OCI-LY7 (cell line): ENCODE results near the gene PDE11A. TPM values are rescaled to one million over a fixed set of nuclear protein-coding genes. Genes with fewer than 3 reads are reported as not detected.

ENCODE experiments used
- BruUV-seq: library from RNA; stranded (reverse); fragments of 400-500 nt; replicated peaks from 2 replicates; lab custom pipeline; 2021; lab: Mats Ljungman, UMichigan
- CTCF ChIA-PET: fragments of 300-600 bp; sonication (Branson Sonifier 250); formaldehyde crosslinking; loops from one replicate; lab custom pipeline; 2022; ENCODE audit warnings: antibody characterized with exemption; ENCODE audit not compliant: unreplicated experiment; lab: Charles Lee
- POLR2A ChIA-PET: fragments of 300-600 bp; sonication (Branson Sonifier 250); formaldehyde crosslinking; loops from one replicate; lab custom pipeline; 2022; ENCODE audit warnings: antibody characterized with exemption; lab: Charles Lee
- DNase-seq: peaks from one replicate; pipeline ENCODE4 v3.0.0-alpha.2; 2015; ENCODE audit warnings: low spot score
- H2AFZ ChIP-seq: fragments of 200-600 bp; sonication (generic), shearing (Covaris generic); 2 replicates; pipeline ENCODE4 v1.6.1; 2014; ENCODE audit warnings: mild to moderate bottlenecking, antibody characterized with exemption, low read length, moderate library complexity
- H3K27ac ChIP-seq: fragments of 200-600 bp; sonication (generic); 2 replicates; pipeline ENCODE4 v1.5.1; 2014; ENCODE audit warnings: mixed run types, low read depth, mild to moderate bottlenecking, moderate library complexity, low read length, inconsistent platforms; ENCODE audit not compliant: poor library complexity, severe bottlenecking
- H3K36me3 ChIP-seq: fragments of 200-600 bp; sonication (generic); 2 replicates; pipeline ENCODE4 v1.6.1; 2014; ENCODE audit warnings: mild to moderate bottlenecking, antibody characterized with exemption, low read length, moderate library complexity, mixed read lengths; ENCODE audit not compliant: insufficient read depth
- H3K4me1 ChIP-seq: fragments of 200-600 bp; sonication (generic); 2 replicates; pipeline ENCODE4 v1.5.1; 2014; ENCODE audit warnings: mild to moderate bottlenecking, low read length; ENCODE audit not compliant: insufficient read depth, poor library complexity, severe bottlenecking
- H3K4me2 ChIP-seq: fragments of 200-600 bp; sonication (generic); 2 replicates; pipeline ENCODE4 v1.6.1; 2014; ENCODE audit warnings: mild to moderate bottlenecking, low read length
- H3K4me3 ChIP-seq: fragments of 200-600 bp; sonication (generic); 2 replicates; pipeline ENCODE4 v1.5.1; 2014; ENCODE audit warnings: mild to moderate bottlenecking, low read depth, low read length; ENCODE audit not compliant: poor library complexity, severe bottlenecking
- H3K79me2 ChIP-seq: fragments of 200-600 bp; sonication (generic); 2 replicates; pipeline ENCODE4 v1.6.1; 2016; ENCODE audit warnings: low read depth, mild to moderate bottlenecking, low read length, moderate library complexity, mixed read lengths; ENCODE audit not compliant: insufficient read depth
- H3K9me2 ChIP-seq: fragments of 200-600 bp; sonication (generic); 2 replicates; pipeline ENCODE4 v1.6.1; 2016; ENCODE audit warnings: mild to moderate bottlenecking, low read length, mixed read lengths; ENCODE audit not compliant: insufficient read depth
- H3K9me3 ChIP-seq: fragments of 200-600 bp; sonication (generic); 2 replicates; pipeline ENCODE4 v1.6.1; 2014; ENCODE audit warnings: mild to moderate bottlenecking, mixed run types, low read length, mixed read lengths
- H4K20me1 ChIP-seq: fragments of 200-600 bp; sonication (generic); 2 replicates; pipeline ENCODE4 v1.6.1; 2014; ENCODE audit warnings: mild to moderate bottlenecking, antibody characterized with exemption, low read length, moderate library complexity, mixed read lengths; ENCODE audit not compliant: insufficient read depth
- CTCF ChIP-seq: fragments of 200-600 bp; sonication (generic); conservative IDR thresholded peaks from 2 replicates; pipeline ENCODE4 v1.5.1; 2014; ENCODE audit warnings: mild to moderate bottlenecking, antibody characterized with exemption, low read length, moderate library complexity, mixed read lengths
- EZH2phosphoT487 ChIP-seq: fragments of 200-600 bp; sonication (generic); IDR thresholded peaks from 2 replicates; pipeline ENCODE4 v1.6.1; 2018; ENCODE audit warnings: low read depth, borderline replicate concordance, mild to moderate bottlenecking, mixed run types, antibody characterized with exemption, low read length, moderate library complexity, mixed read lengths
- intact Hi-C: fragments of 100-400 bp; cut with micrococcal nuclease; formaldehyde crosslinking; loops from one replicate; pipeline ENCODE4 v1.10.0; 2022; ENCODE audit not compliant: unreplicated experiment
- total RNA-seq, 2 experiments: library from RNA; depleted of rRNA in 1 of 2; stranded (reverse); fragments of >200 nt in 1 of 2; shearing (Covaris generic) in 1 of 2; gene quantifications; 2 replicates each; pipeline ENCODE4 v1.2.3, GENCODE V29; 2014 to 2022

PDE11A gene
- total RNA-seq, 2 experiments from 2014 or later = 0.03 TPM; not detected in 1

GRCh38 chr2:178101321-178102079 lies 28.9 kb upstream of the PDE11A start:
- no peaks in the 10 kb centered on the region for H3K79me2 ChIP-seq
- no peaks in the 10 kb centered on the region for H3K4me1 ChIP-seq
- H3K36me3 ChIP-seq = no peaks in the 10 kb centered on the region
- no peaks in the 10 kb centered on the region for H4K20me1 ChIP-seq
- TF ChIP-seq CTCF = no peak
- no peak for TF ChIP-seq EZH2phosphoT487
- H3K27ac ChIP-seq = no peak overlapping the region
- intact Hi-C loops = no loop called here
- DNase-seq = no peak
- H3K4me2 ChIP-seq = no peak overlapping the region
- POLR2A ChIA-PET = interaction anchor here (0.7 kb wide), 3 partner anchors 8 to 618 kb away, joined by 3 read pairs; no protein-coding TSS in a partner anchor
- BruUV-seq = no TSS peak
- H3K4me3 ChIP-seq = no peak overlapping the region
- H3K9me2 ChIP-seq = no peaks in the 10 kb centered on the region
- H3K9me3 ChIP-seq = no peaks in the 10 kb centered on the region
- CTCF ChIA-PET = no interaction called here
- H2AFZ ChIP-seq = no peak overlapping the region

GRCh38 chr2:178093471-178093870 lies 20.9 kb upstream of the PDE11A start:
- CTCF ChIA-PET = no interaction called here

More at GRCh38 chr2:178093471-178093870, 20.9 kb upstream of the PDE11A start:
- no peaks in the 10 kb centered on the region for H3K79me2 ChIP-seq
- H3K9me2 ChIP-seq = no peaks in the 10 kb centered on the region
- intact Hi-C loops = no loop called here
- H3K4me2 ChIP-seq = no peak overlapping the region
- no peak for DNase-seq
- no peak overlapping the region for H3K4me3 ChIP-seq
- BruUV-seq = no TSS peak
- POLR2A ChIA-PET = interaction anchor here (0.6 to 1.4 kb wide), 3 partner anchors 8 to 48 kb away, joined by 3 read pairs; no protein-coding TSS in a partner anchor
- no peaks in the 10 kb centered on the region for H4K20me1 ChIP-seq
- H3K4me1 ChIP-seq = no peaks in the 10 kb centered on the region
- no peaks in the 10 kb centered on the region for H3K36me3 ChIP-seq
- no peak overlapping the region for H2AFZ ChIP-seq
- no peaks in the 10 kb centered on the region for H3K9me3 ChIP-seq
- TF ChIP-seq EZH2phosphoT487 (no peak), CTCF (no peak)
- no peak overlapping the region for H3K27ac ChIP-seq
